Spleen (tissue), 11 donors: ENCODE results near the gene COL16A1. TPM values are rescaled to one million over a fixed set of nuclear protein-coding genes. Genes with fewer than 3 reads are reported as not detected.

ENCODE experiments used
- DNase-seq: peaks from one replicate; pipeline ENCODE4 v3.0.0-alpha.2; 2020
- H3K27ac ChIP-seq, 8 donors: fragments of 200-600 bp; sonication (generic) in 7 of 8; 1 replicate in 4 of 8; 2 replicates in 4 of 8; pipeline versions ENCODE4 v1.5.0 to v1.8.0; 2016 to 2021; ENCODE audit warnings: inconsistent platforms in 4 of 8, mild to moderate bottlenecking in 4 of 8, moderate library complexity in 1 of 8
- H3K27me3 ChIP-seq, 7 donors: fragments of 200-600 bp; sonication (generic) in 6 of 7; replicated peaks in 1 of 7; 1 replicate in 4 of 7; 2 replicates in 3 of 7; pipeline versions ENCODE4 v1.5.0 to v1.8.0; 2016 to 2021; ENCODE audit warnings: inconsistent platforms in 3 of 7, mild to moderate bottlenecking in 1 of 7
- H3K36me3 ChIP-seq, 6 donors: fragments of 200-600 bp; sonication (generic) in 5 of 6; 1 replicate in 4 of 6; 2 replicates in 2 of 6; pipeline versions ENCODE4 v1.5.0 to v1.8.0; 2016 to 2021; ENCODE audit warnings: inconsistent platforms in 2 of 6
- H3K4me1 ChIP-seq, 6 donors: fragments of 200-600 bp; sonication (generic) in 5 of 6; 1 replicate in 3 of 6; 2 replicates in 3 of 6; pipeline versions ENCODE4 v1.5.0 to v1.8.0; 2016 to 2021; ENCODE audit warnings: inconsistent platforms in 3 of 6
- H3K4me3 ChIP-seq, 8 donors: fragments of 200-600 bp; sonication (generic) in 7 of 8; 1 replicate in 4 of 8; 2 replicates in 4 of 8; pipeline versions ENCODE4 v1.5.0 to v1.8.0; 2016 to 2021; ENCODE audit warnings: inconsistent platforms in 4 of 8, mild to moderate bottlenecking in 4 of 8, moderate library complexity in 2 of 8
- H3K9me3 ChIP-seq, 8 donors: fragments of 200-600 bp; sonication (generic) in 7 of 8; 1 replicate in 4 of 8; 2 replicates in 4 of 8; pipeline versions ENCODE4 v1.5.0 to v1.8.0; 2016 to 2021; ENCODE audit warnings: inconsistent platforms in 4 of 8
- POLR2A ChIP-seq, 3 donors: fragments of 450-650 bp; IDR thresholded peaks; one replicate each; pipeline ENCODE4 v1.5.1; 2017; ENCODE audit warnings: antibody characterized with exemption in 3 of 3, mild to moderate bottlenecking in 1 of 3
- POLR2AphosphoS5 ChIP-seq, 3 donors: sonication (generic); formaldehyde crosslinking; IDR thresholded peaks; one replicate each; pipeline ENCODE4 v1.5.1; 2017; ENCODE audit warnings: antibody characterized with exemption in 3 of 3
- WGBS, 5 donors: extraction: QIAGEN DNeasy Blood & Tissue Kit in 3 of 5; methylation state at CpG; one replicate each; pipeline versions ENCODE4 v1.1.5 to v1.1.7; 2013 to 2018; 5-methylcytosine and 5-hydroxymethylcytosine counted together
- intact Hi-C: fragments of 100-400 bp; cut with DNase I; formaldehyde crosslinking; loops from one replicate; pipeline ENCODE4 v1.15.0; 2023; ENCODE audit warnings: low total_unique reads
- polyA plus RNA-seq, 3 donors: library from polyadenylated mRNA; stranded (reverse); fragments of 200-250 nt; gene quantifications; one replicate each; pipeline ENCODE4 v1.2.1, GENCODE V29; 2013
- total RNA-seq, 7 donors: library from RNA; depleted of rRNA in 3 of 7; stranded (reverse); fragments of >200 nt in 3 of 7; fragmentation: NEBNext Ultra II Directional in 4 of 7; extraction: Animal tissue kit (Norgen Biotek cat#: 25700) in 4 of 7; gene quantifications; one replicate each; pipeline versions ENCODE4 v1.1.0 to v1.2.1, GENCODE V29; 2016 to 2021
- TF ChIP-seq, protein P1 (sequence below), 11 experiments: fragments of 200-600 bp in 7 of 11; fragments of 450-650 bp in 4 of 11; sonication (generic) in 4 of 11; IDR thresholded peaks in 8 of 11; conservative IDR thresholded peaks in 3 of 11; 1 replicate in 7 of 11; 2 replicates in 4 of 11; pipeline versions ENCODE4 v1.4.0 to v1.8.0; 2016 to 2021; ENCODE audit warnings: antibody characterized with exemption in 11 of 11, inconsistent platforms in 4 of 11, mild to moderate bottlenecking in 1 of 11
- donor health status: healthy with polysubstance abuse.
- donor health status: DM: no; HTN: no; CAD: no; lungs with moderate emphysema.
- donor health status: DM: no; HTN: no; CAD: no.
- donor health status: Bipolar disorder and iron deficiency.
- donor health status: healthy.
- donor health status: DM: no; HTN: no; CAD: no.
- donor health status: DM: yes; HTN: yes; CAD: no.

Gene COL16A1
- total and polyA plus RNA-seq, 10 donors: 4.7 to 25.6 (median 12.5) TPM

DNA sequence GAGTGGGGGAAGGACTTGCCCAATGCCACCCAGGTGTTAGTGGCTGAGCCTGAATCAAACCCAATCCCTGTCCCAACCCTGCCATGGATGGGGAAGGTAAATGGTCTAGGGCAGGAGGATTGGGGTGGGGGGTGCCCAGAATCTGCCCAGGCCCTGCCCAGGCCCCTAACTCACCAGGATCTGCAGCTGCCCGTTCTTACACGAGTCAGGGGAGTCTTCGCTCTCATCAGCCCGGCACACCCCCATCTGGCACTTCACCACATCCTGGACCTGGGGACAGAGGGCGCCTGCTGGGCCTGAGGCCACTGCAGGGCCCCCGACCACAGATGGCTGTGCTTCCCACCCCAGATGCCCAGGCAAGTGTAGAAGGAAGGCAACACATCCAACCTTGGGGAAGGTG lies 28.5 kb upstream of the COL16A1 start:
- intact Hi-C loops: no loop called here
- H3K36me3 ChIP-seq: no peaks in the 10 kb centered on the region
- WGBS, 5 donors: 57 to 63% (median 58%) methylated on average over 4 to 6 of the region's 6 CpGs

GRCh38 chr1:31731049-31731565 lies 27.3 kb upstream of the COL16A1 start:
- H3K9me3 ChIP-seq: no peaks in the 10 kb centered on the region
- TF ChIP-seq POLR2AphosphoS5 (IDR thresholded peaks at IDR 0.05) (no peak), POLR2A (IDR thresholded peaks at IDR 0.05) (no peak)
- TF ChIP-seq, protein P1, sequence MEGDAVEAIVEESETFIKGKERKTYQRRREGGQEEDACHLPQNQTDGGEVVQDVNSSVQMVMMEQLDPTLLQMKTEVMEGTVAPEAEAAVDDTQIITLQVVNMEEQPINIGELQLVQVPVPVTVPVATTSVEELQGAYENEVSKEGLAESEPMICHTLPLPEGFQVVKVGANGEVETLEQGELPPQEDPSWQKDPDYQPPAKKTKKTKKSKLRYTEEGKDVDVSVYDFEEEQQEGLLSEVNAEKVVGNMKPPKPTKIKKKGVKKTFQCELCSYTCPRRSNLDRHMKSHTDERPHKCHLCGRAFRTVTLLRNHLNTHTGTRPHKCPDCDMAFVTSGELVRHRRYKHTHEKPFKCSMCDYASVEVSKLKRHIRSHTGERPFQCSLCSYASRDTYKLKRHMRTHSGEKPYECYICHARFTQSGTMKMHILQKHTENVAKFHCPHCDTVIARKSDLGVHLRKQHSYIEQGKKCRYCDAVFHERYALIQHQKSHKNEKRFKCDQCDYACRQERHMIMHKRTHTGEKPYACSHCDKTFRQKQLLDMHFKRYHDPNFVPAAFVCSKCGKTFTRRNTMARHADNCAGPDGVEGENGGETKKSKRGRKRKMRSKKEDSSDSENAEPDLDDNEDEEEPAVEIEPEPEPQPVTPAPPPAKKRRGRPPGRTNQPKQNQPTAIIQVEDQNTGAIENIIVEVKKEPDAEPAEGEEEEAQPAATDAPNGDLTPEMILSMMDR (IDR thresholded peaks at IDR 0.05 in 8 of 11, conservative IDR thresholded peaks at IDR 0.05 in 3 of 11): no peak
- intact Hi-C loops: no loop called here
- H3K4me3 ChIP-seq: no peak overlapping the region
- H3K4me1 ChIP-seq: peaks cover 0 to 10% (median 0%) of the 10 kb centered on the region in 6 donors
- H3K27me3 ChIP-seq: no peaks in the 10 kb centered on the region
- DNase-seq: no peak
- no peak overlapping the region for H3K27ac ChIP-seq
- H3K36me3 ChIP-seq: no peaks in the 10 kb centered on the region
- 87 to 98% (median 93%) methylated on average over 6 to 12 of the region's 12 CpGs for WGBS, 5 donors

More for the DNA sequence above, 28.5 kb upstream of the COL16A1 start:
- TF ChIP-seq POLR2A (IDR thresholded peaks at IDR 0.05): no peak
- TF ChIP-seq POLR2AphosphoS5 (IDR thresholded peaks at IDR 0.05): no peak
- TF ChIP-seq, protein P1 (IDR thresholded peaks at IDR 0.05 in 8 of 11, conservative IDR thresholded peaks at IDR 0.05 in 3 of 11): no peak
- Histone ChIP-seq H3K27me3 (no peaks in the 10 kb centered on the region), H3K27ac (no peak overlapping the region), H3K9me3 (no peaks in the 10 kb centered on the region), H3K4me3 (no peak overlapping the region), H3K4me1 (peaks cover 0 to 10% (median 0%) of the 10 kb centered on the region in 6 donors)
- DNase-seq: no peak

GRCh38 chr1:31730336-31731048 lies 26.7 kb upstream of the COL16A1 start:
- peaks cover 0 to 10% (median 0%) of the 10 kb centered on the region in 6 donors for H3K4me1 ChIP-seq
- no peak overlapping the region for H3K27ac ChIP-seq
- H3K9me3 ChIP-seq: no peaks in the 10 kb centered on the region
- no peak overlapping the region for H3K4me3 ChIP-seq
- DNase-seq: no peak
- H3K27me3 ChIP-seq: no peaks in the 10 kb centered on the region
- TF ChIP-seq, protein P1 (IDR thresholded peaks at IDR 0.05 in 8 of 11, conservative IDR thresholded peaks at IDR 0.05 in 3 of 11): no peak
- TF ChIP-seq POLR2AphosphoS5 (IDR thresholded peaks at IDR 0.05): no peak
- TF ChIP-seq POLR2A (IDR thresholded peaks at IDR 0.05): no peak
- WGBS, 5 donors: 89 to 94% (median 91%) methylated on average over 18 to 25 of the region's 25 CpGs
- intact Hi-C loops: no loop called here
- H3K36me3 ChIP-seq: no peaks in the 10 kb centered on the region

DNA sequence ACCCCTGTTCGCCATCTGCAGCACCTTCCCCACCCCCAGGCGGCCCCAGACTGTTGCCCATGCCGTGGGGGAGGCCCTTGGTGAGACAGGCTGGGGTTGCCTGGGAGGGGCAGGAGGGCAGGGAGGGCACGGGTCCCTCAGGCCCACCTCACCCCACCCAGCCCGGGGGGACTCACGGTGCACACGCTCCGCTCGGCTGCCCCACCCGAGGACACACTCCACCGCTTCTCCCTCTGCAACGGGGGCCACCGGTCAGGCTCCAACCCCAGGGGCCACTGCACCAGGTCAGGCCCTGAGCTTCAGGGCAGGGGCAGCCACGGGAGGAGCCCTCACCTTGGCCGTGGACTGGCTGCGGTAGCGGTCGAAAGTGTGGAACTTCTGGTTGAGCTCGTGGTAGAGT lies 24.0 kb upstream of the COL16A1 start:
- TF ChIP-seq, protein P1 (IDR thresholded peaks at IDR 0.05 in 8 of 11, conservative IDR thresholded peaks at IDR 0.05 in 3 of 11): no peak
- TF ChIP-seq POLR2AphosphoS5 (IDR thresholded peaks at IDR 0.05) (no peak), POLR2A (IDR thresholded peaks at IDR 0.05) (no peak)
- intact Hi-C loops: loop anchor here (10.0 kb wide), 1 partner anchor 47 kb away; no protein-coding TSS in a partner anchor
- Histone ChIP-seq H3K4me3 (no peak overlapping the region), H3K9me3 (no peaks in the 10 kb centered on the region), H3K27ac (no peak overlapping the region), H3K27me3 (peaks cover 0 to 5% (median 0%) of the 10 kb centered on the region in 7 donors), H3K36me3 (no peaks in the 10 kb centered on the region), H3K4me1 (no peaks in the 10 kb centered on the region)
- 81 to 93% (median 88%) methylated on average over 7 to 19 of the region's 19 CpGs for WGBS, 5 donors
- DNase-seq: no peak
